ENCODE data around the gene GPSM1. TPM values are rescaled to one million over a fixed set of nuclear protein-coding genes. Genes with fewer than 3 reads are reported as not detected.

GPSM1 gene
- total and polyA plus RNA-seq, 2 donors (not counting 1 experiment from before 2014, with no cell fraction given): 2.4 to 6.3 TPM

DNA sequence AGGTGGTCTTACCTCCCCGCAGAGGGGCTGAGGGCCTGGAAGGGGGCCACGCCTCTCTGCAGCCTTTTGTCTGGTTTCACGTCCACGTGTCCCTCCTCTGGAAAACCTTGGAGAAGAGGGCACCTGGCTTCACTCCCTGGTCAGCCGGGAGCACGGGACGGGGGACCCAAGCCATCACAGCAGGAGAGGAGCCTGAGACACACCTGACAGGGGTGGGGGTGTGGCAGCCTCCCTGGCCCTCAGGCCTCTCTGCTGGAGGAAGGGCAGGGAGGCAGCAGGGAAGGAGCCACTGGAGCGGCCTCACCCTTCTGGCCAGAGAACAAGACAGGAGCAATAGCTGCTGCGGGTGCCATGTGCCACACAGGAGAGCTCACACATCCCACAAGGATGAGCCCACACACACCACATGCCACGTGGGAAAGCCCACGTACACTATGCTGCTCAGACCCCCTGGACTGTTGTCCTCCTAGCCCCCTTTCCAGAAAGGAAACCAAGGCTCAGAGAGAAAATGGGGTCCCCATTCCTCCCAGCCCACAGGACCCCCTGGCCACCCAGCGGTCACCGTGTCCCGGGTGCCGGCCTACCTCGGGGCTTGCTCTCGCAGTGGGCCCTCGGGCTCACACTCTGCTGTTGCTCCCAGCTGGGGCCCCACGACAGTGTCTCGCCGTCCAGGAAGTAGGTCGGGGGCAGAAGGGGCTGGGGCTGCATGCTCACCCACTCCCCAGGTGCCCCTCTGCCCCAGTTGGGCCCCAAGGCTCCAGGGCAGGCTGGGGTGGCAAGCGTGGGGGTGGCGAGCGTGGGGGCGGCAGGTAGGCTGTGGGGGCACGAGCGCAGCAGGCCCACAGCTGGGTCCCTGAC, 41.6 kb upstream of the GPSM1 start:
- POLR2A ChIA-PET: no interaction called here
- Histone ChIP-seq H3K27me3 (replicated peaks in 1 of 4; ENCODE audit: control extremely low read depth in 1 of 4, control insufficient read depth in 3 of 4, insufficient read depth in 4 of 4, low read length in 3 of 4) (peaks cover 0 to 3% (median 0%) of the 10 kb centered on the region in 4 experiments), H4K20me1 (ENCODE audit: control insufficient read depth, insufficient read depth, low read length, poor library complexity, severe bottlenecking) (no peaks in the 10 kb centered on the region), H3K79me2 (ENCODE audit: control insufficient read depth, insufficient read depth, low read length) (no peaks in the 10 kb centered on the region), H3K9me3 (ENCODE audit: control extremely low read depth in 1 of 3, control insufficient read depth in 2 of 3, insufficient read depth in 1 of 3, low read length in 2 of 3) (peaks cover 0 to 4% (median 0%) of the 10 kb centered on the region in 3 donors), H2AFZ (ENCODE audit: insufficient read depth, low read depth, low read length, poor library complexity, severe bottlenecking) (no peak overlapping the region), H3K4me2 (replicated peaks; ENCODE audit: low read depth, low read length, poor library complexity, severe bottlenecking) (no peak overlapping the region), H3K36me3 (replicated peaks in 1 of 2; ENCODE audit: control extremely low read depth in 1 of 2, control insufficient read depth in 1 of 2, extremely low read depth in 1 of 2, insufficient read depth in 2 of 2, low read length in 1 of 2) (no peaks in the 10 kb centered on the region), H3K27ac (ENCODE audit: low read length in 2 of 2) (no peak overlapping the region), H3K4me3 (ENCODE audit: control extremely low read depth in 1 of 5, extremely low read depth in 1 of 5, insufficient read depth in 1 of 5, low read depth in 2 of 5, low read length in 4 of 5) (no peak overlapping the region), H3K4me1 (ENCODE audit: control insufficient read depth in 2 of 2, insufficient read depth in 2 of 2, low read length in 2 of 2) (peaks cover 18 to 25% of the 10 kb centered on the region in 2 donors), H3K9ac (ENCODE audit: low read length) (no peak overlapping the region)
- DNase-seq (no peak), ATAC-seq (ENCODE audit: low read depth) (no peak)
- CTCF ChIA-PET: interaction anchor here (1.0 to 6.2 kb wide), 2 partner anchors 109 to 117 kb away, joined by 3 to 103 read pairs; no protein-coding TSS in a partner anchor
- no peaks in the 10 kb centered on the region for H3K9me3 Mint-ChIP-seq (ENCODE audit: insufficient read depth)
- WGBS (ENCODE audit: insufficient coverage): 87% methylated on average over 28 of the region's 28 CpGs
- H3K4me1 Mint-ChIP-seq: peaks cover 23% of the 10 kb centered on the region
- H3K27ac Mint-ChIP-seq: no peak overlapping the region
- no peak overlapping the region for H3K4me3 Mint-ChIP-seq
- TF ChIP-seq EZH2 (IDR thresholded peaks at IDR 0.05; ENCODE audit: borderline replicate concordance, insufficient read depth, low read depth, low read length, poor library complexity, severe bottlenecking): no peak
- TF ChIP-seq, protein P1, sequence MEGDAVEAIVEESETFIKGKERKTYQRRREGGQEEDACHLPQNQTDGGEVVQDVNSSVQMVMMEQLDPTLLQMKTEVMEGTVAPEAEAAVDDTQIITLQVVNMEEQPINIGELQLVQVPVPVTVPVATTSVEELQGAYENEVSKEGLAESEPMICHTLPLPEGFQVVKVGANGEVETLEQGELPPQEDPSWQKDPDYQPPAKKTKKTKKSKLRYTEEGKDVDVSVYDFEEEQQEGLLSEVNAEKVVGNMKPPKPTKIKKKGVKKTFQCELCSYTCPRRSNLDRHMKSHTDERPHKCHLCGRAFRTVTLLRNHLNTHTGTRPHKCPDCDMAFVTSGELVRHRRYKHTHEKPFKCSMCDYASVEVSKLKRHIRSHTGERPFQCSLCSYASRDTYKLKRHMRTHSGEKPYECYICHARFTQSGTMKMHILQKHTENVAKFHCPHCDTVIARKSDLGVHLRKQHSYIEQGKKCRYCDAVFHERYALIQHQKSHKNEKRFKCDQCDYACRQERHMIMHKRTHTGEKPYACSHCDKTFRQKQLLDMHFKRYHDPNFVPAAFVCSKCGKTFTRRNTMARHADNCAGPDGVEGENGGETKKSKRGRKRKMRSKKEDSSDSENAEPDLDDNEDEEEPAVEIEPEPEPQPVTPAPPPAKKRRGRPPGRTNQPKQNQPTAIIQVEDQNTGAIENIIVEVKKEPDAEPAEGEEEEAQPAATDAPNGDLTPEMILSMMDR (IDR thresholded peaks at IDR 0.05): no peak
- intact Hi-C loops (cut with micrococcal nuclease): no loop called here
- peaks cover 13% of the 10 kb centered on the region for H3K27me3 Mint-ChIP-seq

Data from B cell (primary cell).